K562 (cell line): ENCODE data around the gene GPX2. TPM values are rescaled to one million over a fixed set of nuclear protein-coding genes. Genes with fewer than 3 reads are reported as not detected.

Experiments
- ARHGAP35 ChIP-seq: fragments of 450-650 bp; IDR thresholded peaks from 2 replicates; pipeline ENCODE4 v1.6.1; 2018; ENCODE audit not compliant: partially characterized antibody
- DLX4 ChIP-seq: fragments of 250-450 bp; sonication (Bioruptor Pico); IDR thresholded peaks from 2 replicates; pipeline ENCODE4 v1.6.1; 2021; ENCODE audit warnings: mild to moderate bottlenecking
- E2F6 ChIP-seq, 2 experiments: IDR thresholded peaks; 2 replicates each; pipeline ENCODE4 v1.6.1; 2011; ENCODE audit warnings: borderline replicate concordance in 1 of 2, control low read depth in 1 of 2, low read depth in 1 of 2, low read length in 1 of 2, mild to moderate bottlenecking in 1 of 2, mixed read lengths in 1 of 2, moderate library complexity in 1 of 2; ENCODE audit not compliant: insufficient read depth in 1 of 2, insufficient read length in 1 of 2, poor library complexity in 1 of 2, severe bottlenecking in 1 of 2; ENCODE audit errors: extremely low read depth in 1 of 2
- ELF1 ChIP-seq: fragments of 200-800 bp; sonication (Bioruptor generic); IDR thresholded peaks from 2 replicates; pipeline ENCODE4 v1.6.1; 2016; ENCODE audit warnings: missing genetic modification characterization, missing compliant biosample characterization
- ELK3 ChIP-seq: fragments of 450-650 bp; formaldehyde crosslinking; IDR thresholded peaks from 2 replicates; pipeline ENCODE4 v1.4.0; 2020; ENCODE audit warnings: mild to moderate bottlenecking
- ETS2 ChIP-seq: IDR thresholded peaks from 2 replicates; pipeline ENCODE4 v1.6.1; 2016; ENCODE audit warnings: borderline replicate concordance, missing genetic modification characterization, mild to moderate bottlenecking, moderate library complexity, missing compliant biosample characterization; ENCODE audit not compliant: poor library complexity, severe bottlenecking
- FIP1L1 ChIP-seq: fragments of 200-400 bp; formaldehyde crosslinking; IDR thresholded peaks from 2 replicates; pipeline ENCODE4 v1.6.1; 2018; ENCODE audit warnings: mild to moderate bottlenecking, low read depth, low read length; ENCODE audit not compliant: poor library complexity, severe bottlenecking
- GTF2B ChIP-seq: IDR thresholded peaks from 2 replicates; pipeline ENCODE4 v1.6.1; 2011; ENCODE audit not compliant: insufficient read length; ENCODE audit errors: extremely low read depth
- HCFC1 ChIP-seq: IDR thresholded peaks from 2 replicates; pipeline ENCODE4 v1.6.1; 2012; ENCODE audit warnings: low read depth, low read length, improper control_type of control experiment
- LEF1 ChIP-seq: fragments of 450-650 bp; IDR thresholded peaks from 2 replicates; pipeline ENCODE4 v1.6.1; 2016; ENCODE audit warnings: mild to moderate bottlenecking
- MYBL2 ChIP-seq, 2 experiments: fragments of 450-650 bp in 1 of 2; sonication (generic) in 1 of 2; formaldehyde crosslinking in 1 of 2; IDR thresholded peaks; 2 replicates each; pipeline versions ENCODE4 v1.6.1 to v1.8.1; 2017 to 2022; ENCODE audit warnings: borderline replicate concordance in 1 of 2, inconsistent platforms in 1 of 2, low read depth in 1 of 2, mild to moderate bottlenecking in 1 of 2, missing genetic modification reagents in 1 of 2, moderate library complexity in 1 of 2
- PCBP1 ChIP-seq: fragments of 200-400 bp; formaldehyde crosslinking; IDR thresholded peaks from 2 replicates; pipeline ENCODE4 v1.6.1; 2018; ENCODE audit warnings: mild to moderate bottlenecking, low read depth, low read length; ENCODE audit not compliant: poor library complexity, severe bottlenecking
- RBM15 ChIP-seq: fragments of 200-400 bp; formaldehyde crosslinking; IDR thresholded peaks from 2 replicates; pipeline ENCODE4 v1.6.1; 2018; ENCODE audit warnings: mild to moderate bottlenecking, low read length, moderate library complexity; ENCODE audit not compliant: insufficient read depth
- SETDB1 ChIP-seq: IDR thresholded peaks from one replicate; pipeline ENCODE4 v1.6.1; 2012; ENCODE audit warnings: low read length, control low read depth, inconsistent platforms
- SNAPC5 ChIP-seq: fragments of 250-450 bp; sonication (Bioruptor Pico); IDR thresholded peaks from 2 replicates; pipeline ENCODE4 v1.8.0; 2021; ENCODE audit warnings: moderate library complexity, mild to moderate bottlenecking, inconsistent platforms
- SNIP1 ChIP-seq: fragments of 450-650 bp; IDR thresholded peaks from 2 replicates; pipeline ENCODE4 v1.7.1; 2017; ENCODE audit warnings: low read depth, mild to moderate bottlenecking
- SREBF1 ChIP-seq: fragments of 150-350 bp; IDR thresholded peaks from 2 replicates; pipeline ENCODE4 v1.6.1; 2014; ENCODE audit warnings: antibody characterized with exemption, low read depth, low read length, borderline replicate concordance
- TRIM24 ChIP-seq, 2 experiments: fragments of 450-650 bp; IDR thresholded peaks; 2 replicates each; pipeline ENCODE4 v1.6.1; 2016
- ZNF134 ChIP-seq: fragments of 250-450 bp; sonication (Bioruptor Pico); conservative IDR thresholded peaks from 2 replicates; pipeline ENCODE4 v1.4.0; 2020
- ZNF165 ChIP-seq: fragments of 250-450 bp; sonication (Bioruptor Pico); IDR thresholded peaks from 2 replicates; pipeline ENCODE4 v1.4.0; 2020; ENCODE audit warnings: borderline replicate concordance
- ZNF707 ChIP-seq: fragments of 250-450 bp; sonication (Bioruptor Pico); conservative IDR thresholded peaks from 2 replicates; pipeline ENCODE4 v1.8.0; 2022; ENCODE audit warnings: inconsistent platforms, mild to moderate bottlenecking, moderate library complexity
- ZNF780A ChIP-seq: fragments of 250-450 bp; sonication (Bioruptor Pico); IDR thresholded peaks from 2 replicates; pipeline ENCODE4 v1.5.0; 2021; ENCODE audit warnings: mild to moderate bottlenecking
- polyA plus RNA-seq, 8 experiments: library from polyadenylated mRNA; depleted of rRNA in 4 of 8; stranded (reverse) in 5 of 8; unstranded in 3 of 8; fragments of >200 nt; fragmentation: Nextera tagmentation in 2 of 8; fragmentation: Illumina TruSeq in 1 of 8; extraction: Ambion mirVana in 2 of 8; extraction: Trizol in 1 of 8; gene quantifications; 2 replicates each; pipeline versions ENCODE4 v1.2.1 to v1.2.3, GENCODE V29; 2011 to 2014; ENCODE audit warnings: inconsistent platforms in 1 of 8, missing spikeins in 1 of 8
- total RNA-seq, 7 experiments: library from RNA; depleted of rRNA in 6 of 7; stranded (reverse); fragments of >200 nt in 6 of 7; fragmentation: Illumina TruSeq in 2 of 7; extraction: Trizol in 2 of 7; gene quantifications; 2 replicates each; pipeline versions ENCODE4 v1.2.1 to v1.2.3, GENCODE V29; 2011 to 2021; ENCODE audit warnings: low replicate concordance in 1 of 7

Gene GPX2
- total and polyA plus RNA-seq, 9 of the 15 experiments (the other 6 are each of a cell fraction or from before 2014, with no cell fraction given) = 0.24 TPM; not detected in 8

GRCh38 chr14:64914237-64915028 lies 28.1 kb downstream of the GPX2 start, which contains the start of gene CHURC1 (continued):
- TF ChIP-seq E2F6 (IDR thresholded peaks at IDR 0.05; ENCODE audit: borderline replicate concordance in 1 of 2, extremely low read depth in 1 of 2, insufficient read depth in 1 of 2, insufficient read length in 1 of 2, low read depth in 1 of 2, low read length in 1 of 2, poor library complexity in 1 of 2, severe bottlenecking in 1 of 2) (peak in 1 of 2 experiments; percentile 51), ZNF165 (CRISPR knock-in tag) (no peak), SNIP1 (no peak), ARHGAP35 (peak; percentile 80), ZNF134 (CRISPR knock-in tag) (no peak), SETDB1 (no peak), HCFC1 (no peak), LEF1 (no peak), GTF2B (no peak), FIP1L1 (no peak), ZNF707 (no peak), PCBP1 (no peak), ELF1 (tag) (peak; percentile 91), SREBF1 (no peak), ELK3 (no peak), SNAPC5 (CRISPR knock-in tag) (no peak), MYBL2 (IDR thresholded peaks at IDR 0.05; ENCODE audit: low read depth) (no peak), MYBL2 (CRISPR knock-in tag; IDR thresholded peaks at IDR 0.05; ENCODE audit: borderline replicate concordance) (no peak), ETS2 (tag) (no peak), TRIM24 (IDR thresholded peaks at IDR 0.05) (no peak), RBM15 (no peak), DLX4 (no peak), ZNF780A (CRISPR knock-in tag) (no peak)
